NCI-H1694 (cell line): ENCODE data around the gene STPG3.

Experiments used
- DNase-seq: peaks from one replicate; lab custom pipeline; 2025; lab: John Stamatoyannopoulos, UW

The STPG3 gene

GRCh38 chr9:137302449-137303150 lies 51.5 kb downstream of the STPG3 start:
- DNase-seq: no peak
